Testis (tissue), 3 donors: ENCODE data around the gene KCND3. TPM values are rescaled to one million over a fixed set of nuclear protein-coding genes. Genes with fewer than 3 reads are reported as not detected.

Source experiments
- DNase-seq: peaks from one replicate; pipeline ENCODE4 v3.0.0-alpha.2; 2019
- H3K27ac ChIP-seq, 2 donors: fragments of 200-600 bp; sonication (generic); one replicate each; pipeline ENCODE4 v1.5.1; 2019
- H3K27me3 ChIP-seq: fragments of 200-600 bp; sonication (generic); one replicate; pipeline ENCODE4 v1.5.1; 2019
- H3K36me3 ChIP-seq: fragments of 200-600 bp; sonication (generic); one replicate; pipeline ENCODE4 v1.5.1; 2017; ENCODE audit warnings: low read depth; ENCODE audit errors: missing control alignments
- H3K4me1 ChIP-seq: fragments of 200-600 bp; sonication (generic); one replicate; pipeline ENCODE4 v1.5.1; 2019
- H3K4me3 ChIP-seq, 2 donors: fragments of 200-600 bp; sonication (generic); one replicate each; pipeline ENCODE4 v1.5.1; 2017 to 2019
- H3K9me3 ChIP-seq: fragments of 200-600 bp; sonication (generic); one replicate; pipeline ENCODE4 v1.5.1; 2017
- POLR2A ChIP-seq: fragments of 450-650 bp; IDR thresholded peaks from one replicate; pipeline ENCODE4 v1.6.1; 2017; ENCODE audit warnings: antibody characterized with exemption, mild to moderate bottlenecking, moderate library complexity
- WGBS, 2 donors: methylation state at CpG; one replicate each; pipeline ENCODE4 v1.1.5; 2018; 5-methylcytosine and 5-hydroxymethylcytosine counted together
- intact Hi-C: fragments of 100-400 bp; cut with DNase I; formaldehyde crosslinking; loops from one replicate; pipeline ENCODE4 v1.15.1; 2023; ENCODE audit warnings: low total_unique reads
- polyA plus RNA-seq: library from polyadenylated mRNA; stranded (reverse); fragments of 350-450 nt; fragmentation: Illumina TruSeq; extraction: RNeasy Lipid Tissue Mini Kit (QIAGEN cat#74804); gene quantifications from one replicate; pipeline ENCODE4 v1.2.3, GENCODE V29; 2014; ENCODE audit warnings: low read depth, low replicate concordance; ENCODE audit not compliant: insufficient read depth
- total RNA-seq, 2 donors: library from RNA; depleted of rRNA; stranded (reverse); fragments of >200 nt; gene quantifications; one replicate each; pipeline ENCODE4 v1.2.3, GENCODE V29; 2016
- TF ChIP-seq, protein P1 (sequence below), 3 experiments: fragments of 450-650 bp in 2 of 3; fragments of 200-600 bp in 1 of 3; sonication (generic) in 1 of 3; IDR thresholded peaks; one replicate each; pipeline ENCODE4 v1.5.1; 2016 to 2019; ENCODE audit warnings: antibody characterized with exemption in 3 of 3, mild to moderate bottlenecking in 2 of 3, moderate library complexity in 1 of 3

Gene KCND3
- total and polyA plus RNA-seq, 3 donors from 2014 or later: 5.5 to 6.6 (median 6.0) TPM

DNA sequence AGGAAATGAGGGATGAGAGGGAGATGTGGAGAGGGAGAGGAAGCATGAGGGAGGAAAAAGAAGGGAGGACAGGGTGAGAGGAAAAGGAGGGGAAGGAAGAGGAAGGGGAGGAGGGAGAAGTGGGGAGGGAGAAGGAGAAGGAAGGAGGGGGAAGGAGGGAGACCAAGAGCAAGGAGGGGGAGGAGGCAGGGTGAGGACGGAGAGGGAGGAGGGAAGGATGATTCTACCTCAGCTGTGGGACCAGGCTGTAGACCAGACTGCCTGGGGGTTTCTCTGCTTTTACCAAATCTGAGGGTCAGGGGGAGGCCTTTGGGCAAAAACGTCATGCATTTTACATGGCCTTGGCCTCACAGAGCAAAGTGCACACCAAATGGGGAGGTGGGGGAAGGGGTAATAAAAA, 94.5 kb downstream of the KCND3 start:
- H3K36me3 ChIP-seq: no peaks in the 10 kb centered on the region
- no peak for TF ChIP-seq POLR2A
- TF ChIP-seq, protein P1, sequence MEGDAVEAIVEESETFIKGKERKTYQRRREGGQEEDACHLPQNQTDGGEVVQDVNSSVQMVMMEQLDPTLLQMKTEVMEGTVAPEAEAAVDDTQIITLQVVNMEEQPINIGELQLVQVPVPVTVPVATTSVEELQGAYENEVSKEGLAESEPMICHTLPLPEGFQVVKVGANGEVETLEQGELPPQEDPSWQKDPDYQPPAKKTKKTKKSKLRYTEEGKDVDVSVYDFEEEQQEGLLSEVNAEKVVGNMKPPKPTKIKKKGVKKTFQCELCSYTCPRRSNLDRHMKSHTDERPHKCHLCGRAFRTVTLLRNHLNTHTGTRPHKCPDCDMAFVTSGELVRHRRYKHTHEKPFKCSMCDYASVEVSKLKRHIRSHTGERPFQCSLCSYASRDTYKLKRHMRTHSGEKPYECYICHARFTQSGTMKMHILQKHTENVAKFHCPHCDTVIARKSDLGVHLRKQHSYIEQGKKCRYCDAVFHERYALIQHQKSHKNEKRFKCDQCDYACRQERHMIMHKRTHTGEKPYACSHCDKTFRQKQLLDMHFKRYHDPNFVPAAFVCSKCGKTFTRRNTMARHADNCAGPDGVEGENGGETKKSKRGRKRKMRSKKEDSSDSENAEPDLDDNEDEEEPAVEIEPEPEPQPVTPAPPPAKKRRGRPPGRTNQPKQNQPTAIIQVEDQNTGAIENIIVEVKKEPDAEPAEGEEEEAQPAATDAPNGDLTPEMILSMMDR (IDR thresholded peaks at IDR 0.05): no peak
- intact Hi-C loops: no loop called here
- WGBS, 2 donors: 33 to 38% methylated on average over 2 of the region's 2 CpGs
- no peaks in the 10 kb centered on the region for H3K4me1 ChIP-seq
- no peaks in the 10 kb centered on the region for H3K9me3 ChIP-seq
- no peaks in the 10 kb centered on the region for H3K27me3 ChIP-seq
- H3K4me3 ChIP-seq: no peak overlapping the region
- no peak overlapping the region for H3K27ac ChIP-seq
- no peak for DNase-seq

GRCh38 chr1:111894497-111894896, 95.0 kb downstream of the KCND3 start:
- 89 to 90% methylated on average over 6 of the region's 6 CpGs for whole genome bisulfite sequencing, 2 donors
- intact Hi-C loops: no loop called here

DNA sequence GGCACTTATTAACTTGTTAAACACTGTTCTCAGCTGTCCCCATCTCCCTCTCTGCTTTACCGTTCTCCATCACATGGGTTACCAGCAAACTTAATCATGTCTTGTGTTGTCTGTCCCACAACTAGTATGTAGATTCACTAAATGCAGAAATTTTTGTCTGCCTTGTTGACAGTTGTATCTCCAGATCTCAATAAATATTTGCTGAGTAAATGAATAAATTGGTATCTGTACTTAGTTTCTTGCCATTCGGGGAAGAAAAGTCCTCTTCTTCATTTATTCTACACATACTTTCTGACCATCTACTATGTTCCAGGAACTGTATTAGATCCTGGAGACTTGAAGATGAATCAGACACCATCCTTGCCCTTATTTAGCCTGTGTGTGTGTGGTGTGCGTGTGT, 97.9 kb downstream of the KCND3 start:
- Histone ChIP-seq H3K9me3 (no peaks in the 10 kb centered on the region), H3K27ac (no peak overlapping the region), H3K4me3 (no peak overlapping the region), H3K4me1 (no peaks in the 10 kb centered on the region), H3K27me3 (no peaks in the 10 kb centered on the region), H3K36me3 (no peaks in the 10 kb centered on the region)
- WGBS, 2 donors: 77 to 93% methylated on average over 3 of the region's 3 CpGs
- TF ChIP-seq, protein P1 (IDR thresholded peaks at IDR 0.05): no peak
- no peak for TF ChIP-seq POLR2A
- DNase-seq: no peak
- intact Hi-C loops: no loop called here

More at GRCh38 chr1:111894497-111894896, 95.0 kb downstream of the KCND3 start:
- no peak for DNase-seq
- Histone ChIP-seq H3K27me3 (no peaks in the 10 kb centered on the region), H3K9me3 (no peaks in the 10 kb centered on the region), H3K27ac (no peak overlapping the region), H3K36me3 (no peaks in the 10 kb centered on the region), H3K4me3 (no peak overlapping the region), H3K4me1 (no peaks in the 10 kb centered on the region)
- no peak for TF ChIP-seq POLR2A
- TF ChIP-seq, protein P1 (IDR thresholded peaks at IDR 0.05): no peak

GRCh38 chr1:111888740-111889376, 100.6 kb downstream of the KCND3 start:
- no peaks in the 10 kb centered on the region for H3K36me3 ChIP-seq
- 78 to 80% methylated on average over 8 of the region's 8 CpGs for WGBS, 2 donors

More at GRCh38 chr1:111888740-111889376, 100.6 kb downstream of the KCND3 start:
- Histone ChIP-seq H3K27ac (no peak overlapping the region), H3K4me3 (no peak overlapping the region), H3K4me1 (no peaks in the 10 kb centered on the region), H3K27me3 (no peaks in the 10 kb centered on the region), H3K9me3 (no peaks in the 10 kb centered on the region)
- DNase-seq: no peak
- TF ChIP-seq, protein P1 (IDR thresholded peaks at IDR 0.05): no peak
- TF ChIP-seq POLR2A: no peak
- intact Hi-C loops: no loop called here
